C4-2B (cell line): ENCODE measurements around the gene MOSPD3.

Experiments used
- CTCF ChIP-seq: fragments of 450-650 bp; conservative IDR thresholded peaks from 2 replicates; pipeline ENCODE4 v1.5.1; 2017; ENCODE audit warnings: mild to moderate bottlenecking
- ZFX ChIP-seq: fragments of 450-650 bp; IDR thresholded peaks from 2 replicates; pipeline ENCODE4 v1.6.1; 2017

GRCh38 chr7:100582041-100582579 lies 30.2 kb upstream of the MOSPD3 start:
- TF ChIP-seq CTCF (no peak), ZFX (peak; percentile 30; the same call in 1 of the 2 replicates)
